Tracheal epithelial cell (primary cell): Measurements from ENCODE around the gene TRIM49. TPM values are rescaled to one million over a fixed set of nuclear protein-coding genes. Genes with fewer than 3 reads are reported as not detected.

Experiments
- total RNA-seq: library from RNA; depleted of rRNA; stranded (reverse); fragments of >200 nt; gene quantifications from 2 replicates; pipeline ENCODE4 v1.2.1, GENCODE V29; 2014

The TRIM49 gene
- total RNA-seq = not detected in 2 replicates

GRCh38 chr11:89808475-89808874 lies at the start of gene TRIM49:
Gene TRIM49, minus strand, starts transcription at chr11:89808575. Its CDS starts 4,106 bp downstream, at chr11:89804469.

Other genes with a start within 250 kb of the TRIM49 start
- gene TRIM77, start 98.3 kb downstream of the TRIM49 start, total RNA-seq = not detected in 2 replicates
- not detected in 2 replicates for gene TRIM64B, start 69.9 kb upstream of the TRIM49 start, total RNA-seq
- not detected in 2 replicates for gene TRIM49D1, start 113.7 kb upstream of the TRIM49 start, total RNA-seq
- not detected in 2 replicates for gene TRIM49D2, start 115.5 kb upstream of the TRIM49 start, total RNA-seq
- gene TRIM64, start 157.5 kb upstream of the TRIM49 start, total RNA-seq = not detected in 2 replicates
- gene TRIM49C, start 222.5 kb upstream of the TRIM49 start, total RNA-seq = not detected in 2 replicates